Right lobe of liver (tissue), 6 donors: Measurements from ENCODE around the gene BBOX1. TPM values are rescaled to one million over a fixed set of nuclear protein-coding genes. Genes with fewer than 3 reads are reported as not detected.
A peak's percentile ranks its signal among the peaks of the same experiment; 100 is the strongest.
"Not testable (repeated sequence)": the region's sequence is repeated elsewhere in the genome, so short reads cannot be mapped to it uniquely, and the experiment has no call there.

Experiments used
- ATAC-seq, 4 donors: fragments of 200-7000 bp; cut with Tn5 transposase; one replicate each; pipeline ENCODE4 v1.9.1; 2020; ENCODE audit warnings: mild to moderate bottlenecking in 4 of 4, moderate library complexity in 4 of 4
- DNase-seq, 3 donors: peaks; one replicate each; pipeline ENCODE4 v3.0.0-alpha.2; 2020
- H3K27ac ChIP-seq, 3 donors: fragments of 200-600 bp; one replicate each; pipeline ENCODE4 v1.8.0; 2022
- H3K27me3 ChIP-seq, 2 donors: fragments of 200-600 bp; one replicate each; pipeline ENCODE4 v1.8.0; 2022
- H3K36me3 ChIP-seq, 4 donors: fragments of 200-600 bp; sonication (generic) in 1 of 4; one replicate each; pipeline versions ENCODE4 v1.5.1 to v1.8.0; 2017 to 2022; ENCODE audit warnings: control low read depth in 1 of 4
- H3K4me1 ChIP-seq, 4 donors: fragments of 200-600 bp; sonication (generic) in 1 of 4; one replicate each; pipeline versions ENCODE4 v1.5.1 to v1.8.0; 2017 to 2022; ENCODE audit warnings: control low read depth in 1 of 4
- H3K4me3 ChIP-seq, 3 donors: fragments of 200-600 bp; one replicate each; pipeline ENCODE4 v1.8.0; 2022
- H3K9me3 ChIP-seq, 4 donors: fragments of 200-600 bp; sonication (generic) in 1 of 4; one replicate each; pipeline versions ENCODE4 v1.5.1 to v1.8.0; 2017 to 2022; ENCODE audit warnings: control low read depth in 1 of 4
- CTCF ChIP-seq, 4 donors: fragments of 200-600 bp in 3 of 4; fragments of 450-650 bp in 1 of 4; IDR thresholded peaks; one replicate each; pipeline versions ENCODE4 v1.5.1 to v1.8.0; 2016 to 2022; ENCODE audit warnings: antibody characterized with exemption in 4 of 4, mild to moderate bottlenecking in 2 of 4
- POLR2A ChIP-seq: fragments of 450-650 bp; IDR thresholded peaks from one replicate; pipeline ENCODE4 v1.6.1; 2017; ENCODE audit warnings: antibody characterized with exemption, mild to moderate bottlenecking
- WGBS: methylation state at CpG from one replicate; pipeline ENCODE4 v1.1.6; 2018; ENCODE audit warnings: low coverage, low lambda C conversion rate; ENCODE audit not compliant: insufficient coverage; ENCODE audit errors: missing lambda C conversion rate; 5-methylcytosine and 5-hydroxymethylcytosine counted together
- intact Hi-C, 2 donors: fragments of 100-400 bp; cut with DNase I; formaldehyde crosslinking; loops; one replicate each; pipeline versions ENCODE4 v1.11.2 to v1.14.1; 2022
- total RNA-seq, 6 experiments: library from RNA; depleted of rRNA in 2 of 6; stranded (reverse); fragments of >200 nt in 2 of 6; fragmentation: NEBNext Ultra II Directional in 3 of 6; extraction: Animal tissue kit (Norgen Biotek cat#: 25700) in 3 of 6; gene quantifications; one replicate each; pipeline versions ENCODE4 v1.1.0 to v1.2.4, GENCODE V29; 2016 to 2023
- donor health status: DM: no; HTN: yes; CAD: no.
- donor health status: DM: no; HTN: no; CAD: no.
- donor health status: DM: no; HTN: no; CAD: no.
- donor health status: DM: no; HTN: yes; CAD: no.
- donor health status: DM: no; HTN: yes; CAD: no.

BBOX1 gene
- total RNA-seq, 6 experiments from 2014 or later, result 1.9 to 25.3 (median 13.9) TPM

- TF ChIP-seq POLR2A, result no peak
- TF ChIP-seq CTCF (IDR thresholded peaks at IDR 0.05), result no peak
- peak; percentile 51 to 93 (median 75) for ATAC-seq
Observed at GRCh38 chr11:27174672-27175210, 134.1 kb downstream of the BBOX1 start.

GRCh38 chr11:27175562-27175961 lies 134.9 kb downstream of the BBOX1 start:
- DNase-seq, intact Hi-C loops, H3K27ac ChIP-seq: not testable (repeated sequence)

More at GRCh38 chr11:27174672-27175210, 134.1 kb downstream of the BBOX1 start:
- no peaks in the 10 kb centered on the region for H3K27me3 ChIP-seq
- no peak overlapping the region for H3K27ac ChIP-seq
- intact Hi-C loops, result no loop called here
- DNase-seq, result no peak
- no peaks in the 10 kb centered on the region for H3K36me3 ChIP-seq
- WGBS, result 62% methylated on average over 9 of the region's 9 CpGs
- H3K4me1 ChIP-seq, result peaks cover 0 to 20% (median 0%) of the 10 kb centered on the region in 4 donors
- no peak overlapping the region for H3K4me3 ChIP-seq
- H3K9me3 ChIP-seq, result no peaks in the 10 kb centered on the region

More at GRCh38 chr11:27175562-27175961, 134.9 kb downstream of the BBOX1 start:
- not testable (repeated sequence) for H3K27me3 ChIP-seq, ATAC-seq, H3K9me3 ChIP-seq, H3K4me3 ChIP-seq, H3K36me3 ChIP-seq
- 94% methylated on average over 2 of the region's 4 CpGs for WGBS
- H3K4me1 ChIP-seq, result peaks cover 0 to 20% (median 0%) of the 10 kb centered on the region in 4 donors

Other genes with a start within 250 kb of the BBOX1 start
- 1 to 10 TPM in 3 of 6 experiments, under 1 TPM in 3; 0.87 to 1.6 (median 1.1) TPM for gene FIBIN, start 46.7 kb upstream of the BBOX1 start, total RNA-seq